Heart left ventricle (tissue), 16 donors: ENCODE measurements around the gene REM2. TPM values are rescaled to one million over a fixed set of nuclear protein-coding genes. Genes with fewer than 3 reads are reported as not detected.

Experiments used
- ATAC-seq, 4 donors: fragments of 200-7000 bp; cut with Tn5 transposase; one replicate each; pipeline ENCODE4 v1.9.1; 2020 to 2022; ENCODE audit warnings: moderate library complexity in 4 of 4, mild to moderate bottlenecking in 3 of 4, moderate number of reproducible peaks in 1 of 4
- DNase-seq, 5 donors: peaks; one replicate each; pipeline ENCODE4 v3.0.0-alpha.2; 2020
- H3K27ac ChIP-seq, 12 donors: fragments of 200-600 bp; sonication (generic) in 4 of 12; one replicate each; pipeline versions ENCODE4 v1.5.0 to v1.8.0; 2016 to 2022; ENCODE audit warnings: mild to moderate bottlenecking in 2 of 12
- H3K27me3 ChIP-seq, 9 donors: fragments of 200-600 bp; sonication (generic) in 2 of 9; one replicate each; pipeline versions ENCODE4 v1.5.1 to v1.8.0; 2016 to 2022; ENCODE audit warnings: mild to moderate bottlenecking in 3 of 9
- H3K36me3 ChIP-seq, 9 donors: fragments of 200-600 bp; sonication (generic) in 2 of 9; one replicate each; pipeline versions ENCODE4 v1.5.0 to v1.8.0; 2018 to 2022; ENCODE audit warnings: mild to moderate bottlenecking in 2 of 9
- H3K4me1 ChIP-seq, 12 donors: fragments of 200-600 bp; sonication (generic) in 4 of 12; one replicate each; pipeline versions ENCODE4 v1.5.0 to v1.8.0; 2016 to 2022; ENCODE audit warnings: mild to moderate bottlenecking in 3 of 12
- H3K4me3 ChIP-seq, 12 donors: fragments of 200-600 bp; sonication (generic) in 4 of 12; one replicate each; pipeline versions ENCODE4 v1.5.0 to v1.8.0; 2017 to 2022; ENCODE audit warnings: mild to moderate bottlenecking in 9 of 12, moderate library complexity in 4 of 12
- H3K9me3 ChIP-seq, 12 donors: fragments of 200-600 bp; sonication (generic) in 4 of 12; one replicate each; pipeline versions ENCODE4 v1.5.0 to v1.8.0; 2016 to 2022; ENCODE audit warnings: mild to moderate bottlenecking in 1 of 12
- POLR2A ChIP-seq, 2 donors: fragments of 450-650 bp; IDR thresholded peaks; one replicate each; pipeline ENCODE4 v1.6.1; 2017; ENCODE audit warnings: antibody characterized with exemption in 2 of 2, mild to moderate bottlenecking in 2 of 2, moderate library complexity in 2 of 2
- WGBS, 4 donors: extraction: QIAGEN DNeasy Blood & Tissue Kit in 2 of 4; methylation state at CpG; one replicate each; pipeline versions ENCODE4 v1.1.5 to v1.1.7; 2013 to 2018; 5-methylcytosine and 5-hydroxymethylcytosine counted together
- intact Hi-C, 10 donors: fragments of 100-400 bp; cut with DNase I; formaldehyde crosslinking; loops; one replicate each; pipeline versions ENCODE4 v1.11.1 to v1.14.2; 2022
- polyA plus RNA-seq, 2 donors: library from polyadenylated mRNA; stranded (reverse); fragments of 200-250 nt; gene quantifications; one replicate each; pipeline ENCODE4 v1.2.3, GENCODE V29; 2013
- total RNA-seq, 9 donors: library from RNA; depleted of rRNA in 2 of 9; stranded (reverse); fragments of >200 nt in 2 of 9; fragmentation: NEBNext Ultra II Directional in 3 of 9; extraction: Animal tissue kit (Norgen Biotek cat#: 25700) in 3 of 9; gene quantifications; one replicate each; pipeline versions ENCODE4 v1.1.0 to v1.2.4, GENCODE V29; 2016 to 2023
- TF ChIP-seq, protein P1 (sequence below), 12 donors: fragments of 200-600 bp; sonication (generic) in 4 of 12; IDR thresholded peaks; one replicate each; pipeline versions ENCODE4 v1.5.0 to v1.8.0; 2018 to 2022; ENCODE audit warnings: antibody characterized with exemption in 12 of 12, mild to moderate bottlenecking in 5 of 12
- donor health status: ischemic (EF 13 %, LVEDD 7.1; RV severe dilation, severe dysfunction).
- donor health status: healthy with polysubstance abuse.
- donor health status: DM: no; HTN: yes; CAD: no.
- donor health status: DM: no; HTN: no; CAD: no.
- donor health status: ischemic (EF 25% LVEDD 6.9; RV normal size, moderate dysfunction).
- donor health status: ischemic (EF 25% LVEDD 5.7; RV mildly dilated, moderate dysfunction).
- donor health status: healthy.
- donor health status: DM: yes; HTN: yes; CAD: no.
- donor health status: ischemic (EF 35%, LVEDD 5.7; RV mildly dilated, moderate dysfunction).
- donor health status: nonischemic (EF 11% LVEDD 7.7; RV severe dilation, severe dysfunction).
- donor health status: DM: yes; HTN: yes; CAD: no.
- donor health status: PGD.
- donor health status: ischemic (EF 29% LVEDD 5.4; RV normal size, mild dysfunction).
- donor health status: nonischemic (EF 23%, LVEDD 6.1; RV moderate dilation, normal function).

The REM2 gene
- total and polyA plus RNA-seq, 11 donors = 0.06 to 0.21 TPM; not detected in 9

DNA sequence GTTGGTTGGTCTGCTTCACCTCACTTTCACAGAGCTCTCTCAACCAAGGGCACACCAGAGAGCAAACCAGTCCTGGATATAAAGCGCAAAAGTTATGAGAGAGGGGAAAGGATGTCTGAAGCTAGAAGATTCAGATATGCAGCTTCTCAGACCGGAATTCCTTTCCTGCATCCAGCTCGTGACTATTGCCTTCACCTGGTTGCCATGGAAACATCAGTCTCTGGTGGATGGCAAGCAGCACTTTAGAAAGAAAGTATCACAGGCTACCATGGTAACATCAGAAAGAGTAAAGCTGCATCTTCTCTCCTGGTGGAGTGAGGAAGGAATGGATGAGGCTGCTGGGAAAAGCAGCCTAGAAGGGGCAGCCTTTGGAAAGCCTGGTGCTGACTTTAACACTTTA, 13.7 kb downstream of the REM2 start:
- WGBS, 4 donors = 85 to 98% (median 91%) methylated on average over 3 of the region's 3 CpGs
- H3K4me1 ChIP-seq = peaks cover 0 to 9% (median 2%) of the 10 kb centered on the region in 12 donors
- H3K9me3 ChIP-seq = no peaks in the 10 kb centered on the region
- DNase-seq = no peak
- TF ChIP-seq, protein P1, sequence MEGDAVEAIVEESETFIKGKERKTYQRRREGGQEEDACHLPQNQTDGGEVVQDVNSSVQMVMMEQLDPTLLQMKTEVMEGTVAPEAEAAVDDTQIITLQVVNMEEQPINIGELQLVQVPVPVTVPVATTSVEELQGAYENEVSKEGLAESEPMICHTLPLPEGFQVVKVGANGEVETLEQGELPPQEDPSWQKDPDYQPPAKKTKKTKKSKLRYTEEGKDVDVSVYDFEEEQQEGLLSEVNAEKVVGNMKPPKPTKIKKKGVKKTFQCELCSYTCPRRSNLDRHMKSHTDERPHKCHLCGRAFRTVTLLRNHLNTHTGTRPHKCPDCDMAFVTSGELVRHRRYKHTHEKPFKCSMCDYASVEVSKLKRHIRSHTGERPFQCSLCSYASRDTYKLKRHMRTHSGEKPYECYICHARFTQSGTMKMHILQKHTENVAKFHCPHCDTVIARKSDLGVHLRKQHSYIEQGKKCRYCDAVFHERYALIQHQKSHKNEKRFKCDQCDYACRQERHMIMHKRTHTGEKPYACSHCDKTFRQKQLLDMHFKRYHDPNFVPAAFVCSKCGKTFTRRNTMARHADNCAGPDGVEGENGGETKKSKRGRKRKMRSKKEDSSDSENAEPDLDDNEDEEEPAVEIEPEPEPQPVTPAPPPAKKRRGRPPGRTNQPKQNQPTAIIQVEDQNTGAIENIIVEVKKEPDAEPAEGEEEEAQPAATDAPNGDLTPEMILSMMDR (IDR thresholded peaks at IDR 0.05) = no peak
- TF ChIP-seq POLR2A (IDR thresholded peaks at IDR 0.05) = no peak
- no peak for ATAC-seq
- H3K36me3 ChIP-seq = peaks cover 0 to 29% (median 15%) of the 10 kb centered on the region in 9 donors
- intact Hi-C loops = loop anchor here in 1 of 10 donors (2.0 kb wide), 1 partner anchor 16 kb away; no protein-coding TSS in a partner anchor
- no peak overlapping the region for H3K27ac ChIP-seq
- no peak overlapping the region for H3K4me3 ChIP-seq
- no peaks in the 10 kb centered on the region for H3K27me3 ChIP-seq

DNA sequence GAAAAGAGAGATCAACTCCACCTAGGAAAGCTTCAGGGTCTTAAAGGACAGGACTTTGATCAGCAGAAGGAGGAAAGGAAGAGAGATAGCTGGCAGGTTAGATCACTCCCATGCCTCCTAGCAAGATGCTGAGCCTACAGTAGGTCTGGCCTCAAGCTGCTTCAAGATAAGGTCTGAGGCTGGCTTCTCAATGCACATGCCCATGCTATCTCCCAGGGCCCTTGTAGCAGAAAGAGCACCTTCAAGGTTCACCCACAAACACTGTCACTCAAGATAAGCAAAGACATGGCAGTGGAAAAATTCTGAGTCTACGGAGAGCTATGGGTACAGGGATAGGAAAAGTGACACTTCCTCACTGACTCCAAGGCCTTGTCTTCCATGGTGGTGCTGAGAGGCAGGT, 14.3 kb downstream of the REM2 start:
- Histone ChIP-seq H3K36me3 (peaks cover 0 to 35% (median 21%) of the 10 kb centered on the region in 9 donors), H3K4me3 (no peak overlapping the region), H3K9me3 (no peaks in the 10 kb centered on the region), H3K27ac (peak overlapping the region in 1 of 12 donors; percentile 72), H3K4me1 (peaks cover 0 to 9% (median 2%) of the 10 kb centered on the region in 12 donors), H3K27me3 (no peaks in the 10 kb centered on the region)
- TF ChIP-seq, protein P1 (IDR thresholded peaks at IDR 0.05) = no peak
- TF ChIP-seq POLR2A (IDR thresholded peaks at IDR 0.05) = no peak
- 74 to 97% (median 94%) methylated on average over 1 of the region's 1 CpG for WGBS, 4 donors
- no peak for ATAC-seq
- intact Hi-C loops = loop anchor here in 1 of 10 donors (2.0 kb wide), 1 partner anchor 17 kb away; no protein-coding TSS in a partner anchor
- no peak for DNase-seq

DNA sequence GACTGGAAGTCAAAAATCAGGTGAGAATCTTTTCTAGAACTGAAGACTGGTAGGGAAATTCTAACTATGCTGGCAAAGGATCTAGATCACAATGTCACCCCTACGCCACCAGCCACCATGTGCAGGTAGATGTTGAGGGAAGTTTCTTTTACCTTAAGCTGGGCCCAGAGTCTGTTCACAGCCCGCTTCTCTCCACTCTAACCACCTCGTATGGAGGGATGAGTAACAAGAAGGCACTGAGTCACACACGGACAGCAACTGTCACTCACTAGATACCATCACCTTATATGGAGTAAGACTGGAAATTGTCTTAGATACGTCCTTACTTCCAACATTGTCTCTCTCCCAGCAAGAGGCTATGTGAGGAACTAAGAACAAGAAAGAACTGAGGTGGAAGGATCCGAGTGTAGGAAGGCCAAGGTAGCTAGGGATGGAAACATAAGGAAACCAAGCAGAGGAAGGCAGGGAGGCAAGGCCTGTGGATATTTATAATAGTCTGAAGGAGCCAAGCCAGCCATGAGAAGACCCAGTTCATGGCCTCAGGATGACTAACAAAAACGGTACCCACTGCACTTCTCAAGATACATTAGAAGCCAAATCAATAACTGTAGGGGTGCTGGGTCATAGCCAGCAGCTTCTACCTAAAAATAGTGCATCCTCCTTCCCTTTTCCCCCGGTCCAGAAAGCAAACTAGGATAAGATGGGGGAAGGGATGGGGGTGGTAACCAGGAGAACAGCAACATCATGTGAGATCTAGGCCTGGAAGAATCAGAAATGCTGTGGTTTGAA, 15.5 kb downstream of the REM2 start:
- no peak for ATAC-seq
- no peak overlapping the region for H3K4me3 ChIP-seq
- 58 to 62% (median 60%) methylated on average over 8 of the region's 8 CpGs for WGBS, 4 donors

More for the DNA sequence above, 15.5 kb downstream of the REM2 start:
- Histone ChIP-seq H3K27me3 (no peaks in the 10 kb centered on the region), H3K36me3 (peaks cover 3 to 47% (median 33%) of the 10 kb centered on the region in 9 donors), H3K9me3 (no peaks in the 10 kb centered on the region), H3K4me1 (peaks cover 0 to 9% (median 4%) of the 10 kb centered on the region in 12 donors), H3K27ac (peak overlapping the region in 1 of 12 donors; percentile 72)
- no peak for TF ChIP-seq POLR2A (IDR thresholded peaks at IDR 0.05)
- TF ChIP-seq, protein P1 (IDR thresholded peaks at IDR 0.05) = no peak
- DNase-seq = no peak
- intact Hi-C loops = no loop called here
